KOPT-K1 (cell line): Measurements from ENCODE around the gene SKA3.
"Not testable (repeated sequence)": the region's sequence is repeated elsewhere in the genome, so short reads cannot be mapped to it uniquely, and the experiment has no call there.

ENCODE experiments used
- H3K27ac ChIP-seq: fragments of 200-600 bp; sonication (generic); 2 replicates; pipeline ENCODE4 v1.5.1; 2016; ENCODE audit warnings: antibody characterized with exemption, mild to moderate bottlenecking, low read depth, low read length; ENCODE audit not compliant: poor library complexity, severe bottlenecking
- H3K36me3 ChIP-seq: fragments of 200-600 bp; sonication (generic); 2 replicates; pipeline ENCODE4 v1.5.1; 2017; ENCODE audit warnings: antibody characterized with exemption, mild to moderate bottlenecking, low read length, moderate library complexity; ENCODE audit not compliant: insufficient read depth
- H3K9me3 ChIP-seq: fragments of 200-600 bp; sonication (generic); 2 replicates; pipeline ENCODE4 v1.5.1; 2017; ENCODE audit warnings: antibody characterized with exemption, low read length, mild to moderate bottlenecking; ENCODE audit not compliant: insufficient read depth, poor library complexity, severe bottlenecking

The SKA3 gene

DNA sequence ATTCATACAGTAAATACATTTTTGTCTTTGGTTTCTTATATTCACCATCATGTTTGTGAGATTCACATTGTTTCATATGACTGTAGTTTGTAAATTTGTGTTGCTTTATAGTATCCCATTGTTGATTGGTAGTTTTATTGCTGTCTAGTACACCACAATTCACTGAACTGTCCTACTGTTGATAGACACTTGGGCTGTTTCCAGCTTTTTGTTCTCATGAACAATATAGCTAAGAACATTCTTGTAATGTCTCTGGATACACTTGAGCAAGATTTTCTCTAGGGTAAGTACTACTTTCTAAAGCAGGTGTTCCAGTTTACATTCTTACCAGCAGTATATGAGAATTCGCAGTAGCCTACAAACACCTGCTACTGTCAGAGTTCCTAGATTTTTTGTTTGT, 37.8 kb downstream of the SKA3 start:
- Histone ChIP-seq H3K27ac (no peak overlapping the region), H3K36me3 (peaks cover 15% of the 10 kb centered on the region), H3K9me3 (no peaks in the 10 kb centered on the region)

DNA sequence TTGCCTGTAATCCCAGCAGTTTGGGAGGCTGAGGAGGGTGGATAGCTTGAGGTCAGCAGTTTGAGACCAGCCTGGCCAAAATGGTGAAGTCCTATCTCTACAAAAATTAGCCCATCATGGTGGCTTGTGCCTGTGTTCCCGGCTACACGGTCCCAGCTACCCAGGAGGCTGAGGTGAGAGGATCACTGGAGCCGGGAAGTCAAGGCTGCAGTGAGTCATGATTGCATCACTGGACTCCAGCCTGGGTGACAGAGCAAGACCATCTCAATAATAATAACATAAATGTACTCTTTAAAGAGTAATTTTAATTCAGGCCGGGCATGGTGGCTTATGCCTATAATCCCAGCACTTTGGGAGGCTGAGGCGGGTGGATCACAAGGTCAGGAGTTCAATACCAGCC, 38.7 kb downstream of the SKA3 start:
- no peaks in the 10 kb centered on the region for H3K9me3 ChIP-seq
- H3K27ac ChIP-seq = no peak overlapping the region
- H3K36me3 ChIP-seq = peaks cover 6% of the 10 kb centered on the region

DNA sequence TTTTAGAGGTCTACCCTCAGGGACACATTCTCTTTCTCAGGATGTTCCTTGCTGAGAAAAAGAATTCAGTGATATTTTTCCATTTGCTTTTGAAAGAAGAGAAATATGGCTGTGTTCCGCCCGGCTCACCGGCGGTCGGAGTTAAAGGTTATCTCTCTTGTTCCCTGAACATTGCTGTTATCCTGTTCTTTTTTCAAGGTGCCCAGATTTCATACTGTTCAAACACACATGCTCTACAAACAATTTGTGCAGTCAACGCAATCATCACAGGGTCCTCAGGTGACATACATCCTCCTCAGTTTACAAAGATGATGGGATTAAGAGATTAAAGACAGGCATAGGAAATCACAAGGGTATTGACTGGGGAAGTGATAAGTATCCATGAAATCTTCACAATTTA, 40.5 kb downstream of the SKA3 start:
- H3K27ac ChIP-seq, H3K9me3 ChIP-seq, H3K36me3 ChIP-seq: not testable (repeated sequence)

DNA sequence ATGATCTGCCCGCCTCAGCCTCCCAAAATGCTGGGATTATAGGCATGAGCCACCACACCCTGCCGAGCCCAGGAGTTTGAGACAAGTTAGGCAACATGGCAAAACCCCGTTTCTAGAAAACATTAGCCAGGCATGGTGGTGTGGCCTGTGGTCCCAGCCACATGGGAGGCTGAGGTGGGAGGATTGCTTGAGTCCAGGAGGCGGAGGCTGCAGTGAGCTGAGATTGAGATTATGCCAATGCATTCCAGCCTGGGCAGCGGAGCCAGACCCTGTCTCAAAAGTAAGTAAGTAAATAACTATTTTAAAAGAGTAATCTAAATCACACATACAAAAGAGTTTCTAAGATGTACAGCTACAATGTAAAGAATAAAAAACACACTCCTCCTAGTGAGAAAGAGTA, 41.9 kb downstream of the SKA3 start:
- Histone ChIP-seq H3K27ac (no peak overlapping the region), H3K9me3 (no peaks in the 10 kb centered on the region), H3K36me3 (no peaks in the 10 kb centered on the region)

DNA sequence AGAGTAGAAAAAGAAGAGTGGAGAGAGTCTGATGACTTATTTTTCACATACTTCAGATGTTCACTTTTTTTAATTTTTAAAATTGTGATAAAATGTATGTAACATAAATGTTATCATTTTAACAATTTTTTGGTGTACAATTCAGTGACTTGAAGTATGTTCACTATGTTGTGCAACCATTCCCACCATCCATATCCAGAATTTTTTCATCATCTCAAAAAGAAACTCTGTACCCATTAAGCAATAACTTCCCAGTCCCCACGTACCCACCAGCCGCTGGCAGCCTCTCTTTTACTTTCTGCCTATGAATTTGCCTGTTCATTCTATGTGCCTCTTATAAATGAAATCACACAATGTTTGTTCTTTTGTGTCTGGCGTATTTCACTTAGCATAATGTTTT, 43.3 kb downstream of the SKA3 start:
- no peaks in the 10 kb centered on the region for H3K36me3 ChIP-seq
- no peaks in the 10 kb centered on the region for H3K9me3 ChIP-seq
- H3K27ac ChIP-seq = no peak overlapping the region

DNA sequence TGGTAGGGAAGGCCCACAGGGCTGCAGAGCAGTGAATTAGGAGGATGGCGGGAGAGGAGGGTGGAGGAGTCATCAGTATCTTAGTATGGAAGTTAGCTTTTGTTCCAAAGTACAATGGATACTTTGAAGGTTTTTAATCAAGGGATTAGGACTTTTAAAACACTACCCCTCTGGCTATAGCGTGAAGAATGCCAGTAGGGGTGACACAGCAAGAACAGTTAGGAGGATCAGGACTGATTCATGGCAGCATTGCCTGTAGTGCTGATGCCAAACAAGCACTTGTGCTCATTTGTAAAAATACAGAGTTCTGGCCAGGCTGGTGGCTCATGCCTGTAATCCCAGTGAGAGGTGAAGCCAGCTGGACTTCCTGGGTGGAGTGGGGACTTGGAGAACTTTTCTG, 46.2 kb downstream of the SKA3 start:
- Histone ChIP-seq H3K9me3 (no peaks in the 10 kb centered on the region), H3K27ac (no peak overlapping the region), H3K36me3 (no peaks in the 10 kb centered on the region)

DNA sequence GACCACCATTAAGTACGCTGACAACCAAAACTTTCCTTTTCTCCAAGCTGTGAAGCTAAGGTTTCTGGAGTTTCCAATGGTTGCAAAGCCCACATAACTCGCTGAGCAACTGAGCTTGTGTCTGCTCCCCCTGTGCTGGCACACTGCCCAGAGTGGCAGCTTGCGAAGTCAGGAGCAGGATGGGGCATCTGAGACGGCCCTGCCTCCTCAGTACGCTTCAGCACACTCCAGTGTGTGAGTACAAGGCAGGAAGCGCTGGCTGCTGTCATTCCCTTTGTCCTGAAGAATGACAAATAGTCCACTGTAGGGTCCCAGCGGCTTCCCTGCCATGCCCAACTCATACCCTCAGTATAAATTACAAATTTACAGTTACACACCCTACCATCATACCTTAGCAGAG, 51.5 kb downstream of the SKA3 start:
- H3K27ac ChIP-seq = no peak overlapping the region
- H3K9me3 ChIP-seq = no peaks in the 10 kb centered on the region
- no peaks in the 10 kb centered on the region for H3K36me3 ChIP-seq

DNA sequence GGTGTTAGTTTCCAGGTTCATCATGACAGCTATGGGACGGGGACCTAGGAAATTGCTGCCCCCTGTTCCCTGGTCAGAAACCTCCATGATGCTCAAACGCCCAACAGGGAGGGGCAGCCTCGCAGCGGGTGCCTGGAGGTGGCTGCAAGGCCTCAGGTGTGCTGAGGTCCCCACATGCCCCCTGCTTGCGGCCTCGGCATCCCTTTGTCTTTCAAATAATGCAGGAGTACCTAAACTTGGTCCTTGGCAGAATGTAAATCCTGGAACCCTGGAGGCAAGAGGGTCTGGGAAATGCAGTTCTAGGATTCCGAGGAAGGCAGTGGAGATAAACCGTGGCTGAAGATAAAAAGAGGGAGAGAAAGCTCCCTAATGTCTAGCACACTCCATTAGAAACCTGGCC, 52.4 kb downstream of the SKA3 start:
- Histone ChIP-seq H3K27ac (no peak overlapping the region), H3K36me3 (no peaks in the 10 kb centered on the region), H3K9me3 (no peaks in the 10 kb centered on the region)

DNA sequence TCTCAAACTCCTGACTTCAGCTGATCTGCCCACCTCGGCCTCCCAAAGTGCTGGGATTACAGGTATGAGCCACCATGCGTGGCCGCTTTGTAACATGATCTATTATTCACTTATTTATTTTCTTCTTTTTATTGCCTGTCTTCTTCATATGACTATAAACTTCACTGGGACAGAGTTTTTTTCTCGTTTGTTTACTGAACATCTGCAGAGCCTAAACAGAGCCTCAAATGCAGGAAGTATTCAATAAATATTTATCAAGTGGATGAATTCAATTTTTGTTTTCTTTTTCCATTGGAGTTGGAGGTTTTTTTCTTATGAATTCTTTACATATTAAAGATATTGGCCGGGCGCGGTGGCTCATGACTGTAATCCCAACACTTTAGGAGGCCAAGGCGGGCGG, 54.7 kb downstream of the SKA3 start:
- Histone ChIP-seq H3K9me3 (no peaks in the 10 kb centered on the region), H3K27ac (no peak overlapping the region), H3K36me3 (no peaks in the 10 kb centered on the region)

DNA sequence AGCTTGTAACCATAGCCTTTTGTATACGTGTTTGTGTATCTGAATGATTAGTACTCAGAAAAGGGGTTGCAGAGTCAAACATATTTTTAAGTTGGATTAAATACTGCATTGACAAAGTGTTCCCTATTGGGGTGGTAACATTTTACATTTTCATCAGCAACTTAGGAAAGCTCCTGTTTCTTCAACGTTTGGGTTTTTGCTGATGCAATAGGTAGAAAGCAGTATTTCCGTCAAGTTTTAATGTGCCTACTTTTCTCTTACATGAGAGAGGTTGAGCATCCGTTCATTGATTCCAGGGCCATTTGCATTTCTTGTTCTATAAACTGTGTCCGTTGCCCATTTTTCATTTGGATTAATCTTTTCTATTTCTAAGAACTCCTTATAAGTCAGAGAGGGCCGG, 56.2 kb downstream of the SKA3 start:
- Histone ChIP-seq H3K36me3 (no peaks in the 10 kb centered on the region), H3K27ac (no peak overlapping the region), H3K9me3 (no peaks in the 10 kb centered on the region)

DNA sequence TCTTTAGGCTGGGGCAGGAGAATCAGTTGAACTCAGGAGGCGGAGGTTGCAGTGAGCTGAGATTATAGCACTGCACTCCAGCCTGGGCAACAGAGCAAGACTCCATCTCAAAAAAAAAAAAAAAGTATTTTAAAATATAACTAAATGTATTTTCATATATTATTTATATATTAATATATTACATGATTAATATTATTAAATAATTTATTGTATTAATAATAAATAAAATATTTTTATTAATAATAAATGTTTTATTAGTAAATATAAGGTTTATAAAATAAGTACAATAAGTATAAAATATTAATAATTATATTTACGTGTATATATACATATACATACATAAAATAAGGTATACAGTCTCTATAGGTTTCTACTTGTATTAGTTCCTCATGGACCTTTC, 56.8 kb downstream of the SKA3 start:
- no peaks in the 10 kb centered on the region for H3K9me3 ChIP-seq

DNA sequence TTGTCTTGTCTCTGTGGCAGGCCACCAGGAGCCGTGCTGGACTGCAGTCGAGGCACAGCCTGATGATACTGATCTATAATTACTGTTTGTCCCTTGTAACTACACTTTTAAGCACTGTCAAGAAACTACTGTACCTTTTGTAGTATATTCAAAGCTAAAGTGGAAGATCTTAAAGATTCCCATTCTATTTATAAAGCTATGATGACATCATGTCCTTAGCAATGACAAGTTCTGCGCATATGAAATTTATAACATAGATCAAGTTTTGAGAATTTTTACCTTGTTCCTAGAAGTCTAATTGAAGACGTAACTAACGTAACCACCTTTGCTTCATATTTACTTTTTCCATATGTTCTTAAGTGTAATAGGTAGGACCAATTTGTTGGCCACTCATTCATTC, 58.2 kb downstream of the SKA3 start:
- Histone ChIP-seq H3K27ac (no peak overlapping the region), H3K36me3 (no peaks in the 10 kb centered on the region), H3K9me3 (no peaks in the 10 kb centered on the region)

More for the DNA sequence above, 56.8 kb downstream of the SKA3 start:
- no peak overlapping the region for H3K27ac ChIP-seq
- H3K36me3 ChIP-seq = no peaks in the 10 kb centered on the region

DNA sequence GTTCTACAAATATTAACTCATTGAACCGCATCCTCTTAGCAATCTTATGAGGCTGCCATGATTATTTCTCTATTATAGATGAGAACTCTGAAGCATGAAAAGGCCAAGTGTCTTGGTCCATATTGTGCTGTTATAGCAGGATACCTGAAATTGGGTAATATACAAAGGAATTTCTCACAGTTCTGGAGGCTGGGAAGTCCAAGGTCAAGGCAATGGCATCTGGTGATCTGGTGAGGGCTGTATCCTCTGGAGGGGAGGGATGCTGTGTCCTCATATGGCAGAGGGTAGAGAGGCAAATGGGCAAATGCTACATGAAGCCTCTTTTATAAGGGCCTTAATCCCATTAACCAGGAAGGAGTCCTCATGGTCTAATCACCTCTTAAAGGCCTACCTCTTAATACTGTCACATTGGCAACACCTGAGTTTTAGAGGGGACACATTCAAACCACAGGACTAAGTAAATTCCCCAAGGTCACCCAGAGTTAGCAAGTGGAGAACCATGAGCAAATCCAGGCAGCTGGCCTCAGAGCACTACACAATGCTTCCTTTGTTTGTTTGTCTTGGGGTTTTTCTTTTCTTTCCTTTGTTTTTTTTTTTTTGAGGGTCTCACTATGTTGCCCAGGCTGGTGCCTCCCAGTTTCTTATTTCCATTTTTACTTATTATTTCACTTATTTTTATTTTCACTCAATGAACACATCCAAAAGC, 59.1 kb downstream of the SKA3 start:
- H3K36me3 ChIP-seq = no peaks in the 10 kb centered on the region

DNA sequence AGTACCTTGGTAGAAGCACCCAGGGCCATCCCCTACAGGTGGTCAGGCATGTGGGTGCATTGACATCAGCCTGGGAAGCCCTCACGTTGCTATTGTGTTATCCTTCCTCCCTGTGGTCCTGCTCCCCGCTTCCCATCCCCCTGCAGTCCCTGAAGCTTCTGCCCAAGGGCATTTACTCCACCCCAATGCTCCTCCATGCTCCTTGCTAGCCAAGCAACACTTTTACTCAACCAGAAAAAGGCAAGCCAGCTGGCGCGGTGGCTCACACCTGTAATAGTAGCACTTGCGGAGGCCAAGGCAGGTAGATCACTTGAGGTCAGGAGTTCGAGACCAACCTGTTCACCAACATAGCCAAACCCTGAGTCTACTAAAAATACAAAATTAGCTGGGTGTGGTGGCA, 60.2 kb downstream of the SKA3 start:
- Histone ChIP-seq H3K36me3 (no peaks in the 10 kb centered on the region), H3K27ac (no peak overlapping the region), H3K9me3 (no peaks in the 10 kb centered on the region)

More for the DNA sequence above, 59.1 kb downstream of the SKA3 start:
- no peaks in the 10 kb centered on the region for H3K9me3 ChIP-seq
- no peak overlapping the region for H3K27ac ChIP-seq

DNA sequence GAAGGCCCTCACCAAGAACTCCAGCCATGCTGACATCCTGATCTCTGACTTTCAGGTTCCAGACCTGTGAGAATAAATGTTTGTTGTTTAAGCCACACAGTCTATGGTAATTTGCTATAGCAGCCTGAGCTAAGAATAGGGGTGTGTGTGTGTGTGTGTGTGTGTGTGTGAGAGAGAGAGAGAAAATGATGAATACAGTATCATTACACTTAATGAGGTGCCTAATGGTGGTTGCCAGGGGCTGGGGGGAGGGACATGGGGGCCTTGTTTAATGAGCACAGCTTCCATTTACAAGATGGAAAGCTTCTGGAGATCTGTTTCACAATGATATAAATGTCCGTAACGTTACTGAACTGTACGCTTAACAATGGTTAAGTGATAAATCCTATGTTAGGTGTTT, 61.1 kb downstream of the SKA3 start:
- Histone ChIP-seq H3K36me3 (no peaks in the 10 kb centered on the region), H3K9me3 (no peaks in the 10 kb centered on the region), H3K27ac (no peak overlapping the region)

DNA sequence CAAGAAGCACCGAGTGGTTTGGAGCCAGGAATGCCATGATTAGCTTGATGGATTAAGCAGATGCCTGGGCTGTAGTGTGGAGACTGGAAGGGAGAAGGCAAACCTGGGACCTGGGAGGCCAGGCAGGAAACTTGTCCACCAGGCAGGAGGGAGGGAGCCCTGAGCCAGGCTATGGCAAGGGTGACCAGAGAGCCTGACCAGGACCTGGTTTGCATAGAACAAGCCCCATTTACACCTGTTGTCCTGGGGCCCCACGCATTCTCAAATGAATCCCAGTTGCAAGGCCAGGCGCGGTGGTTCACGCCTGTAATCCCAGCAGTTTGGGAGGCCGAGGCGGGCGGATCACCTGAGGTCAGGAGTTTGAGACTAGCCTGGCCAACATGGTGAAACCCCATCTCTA, 64.8 kb downstream of the SKA3 start:
- Histone ChIP-seq H3K9me3 (no peaks in the 10 kb centered on the region), H3K36me3 (no peaks in the 10 kb centered on the region), H3K27ac (no peak overlapping the region)
